ENCODE measurements around the gene TSTD1.
A peak's percentile ranks its signal among the peaks of the same experiment; 100 is the strongest.
"Not testable (repeated sequence)": the region's sequence is repeated elsewhere in the genome, so short reads cannot be mapped to it uniquely, and the experiment has no call there.

Gene TSTD1

DNA sequence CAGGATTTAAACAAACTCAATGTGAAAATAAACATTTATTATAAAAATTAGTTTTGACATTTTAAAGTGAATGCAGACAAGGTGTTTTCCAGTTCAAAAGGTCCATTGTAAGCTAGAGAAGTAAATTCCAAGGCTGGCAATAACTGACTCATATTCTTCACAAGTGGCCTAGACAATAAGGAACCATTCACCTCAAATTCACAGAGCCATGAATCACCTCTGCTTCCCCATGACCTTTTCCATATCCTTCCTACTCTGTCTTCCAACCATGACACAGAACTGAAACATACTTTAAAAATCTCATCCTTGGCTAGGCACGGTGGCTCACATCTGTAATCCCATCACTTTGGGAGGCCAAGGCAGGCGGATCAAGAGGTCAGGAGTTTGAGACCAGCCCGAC is 42.6 kb downstream of the TSTD1 start:
- Histone ChIP-seq H3K4me3 (ENCODE audit: low read length) (no peak overlapping the region), H2AFZ (ENCODE audit: low read depth, low read length) (no peak overlapping the region), H3K27ac (ENCODE audit: low read length) (no peak overlapping the region), H3K27me3 (ENCODE audit: low read depth, low read length) (peaks cover 6% of the 10 kb centered on the region), H3K36me3 (replicated peaks; ENCODE audit: low read depth, low read length) (no peaks in the 10 kb centered on the region), H3K9me3 (ENCODE audit: insufficient read depth, low read length) (no peaks in the 10 kb centered on the region), H3K9ac (ENCODE audit: low read length) (no peak overlapping the region), H4K20me1 (ENCODE audit: insufficient read depth, low read length) (no peaks in the 10 kb centered on the region), H3K4me2 (ENCODE audit: low read length) (no peak overlapping the region), H3K79me2 (ENCODE audit: low read length) (no peaks in the 10 kb centered on the region), H3K4me1 (ENCODE audit: low read length) (no peaks in the 10 kb centered on the region)
- TF ChIP-seq EZH2phosphoT487 (IDR thresholded peaks at IDR 0.05; ENCODE audit: low read depth), result no peak
- TF ChIP-seq, protein P1, sequence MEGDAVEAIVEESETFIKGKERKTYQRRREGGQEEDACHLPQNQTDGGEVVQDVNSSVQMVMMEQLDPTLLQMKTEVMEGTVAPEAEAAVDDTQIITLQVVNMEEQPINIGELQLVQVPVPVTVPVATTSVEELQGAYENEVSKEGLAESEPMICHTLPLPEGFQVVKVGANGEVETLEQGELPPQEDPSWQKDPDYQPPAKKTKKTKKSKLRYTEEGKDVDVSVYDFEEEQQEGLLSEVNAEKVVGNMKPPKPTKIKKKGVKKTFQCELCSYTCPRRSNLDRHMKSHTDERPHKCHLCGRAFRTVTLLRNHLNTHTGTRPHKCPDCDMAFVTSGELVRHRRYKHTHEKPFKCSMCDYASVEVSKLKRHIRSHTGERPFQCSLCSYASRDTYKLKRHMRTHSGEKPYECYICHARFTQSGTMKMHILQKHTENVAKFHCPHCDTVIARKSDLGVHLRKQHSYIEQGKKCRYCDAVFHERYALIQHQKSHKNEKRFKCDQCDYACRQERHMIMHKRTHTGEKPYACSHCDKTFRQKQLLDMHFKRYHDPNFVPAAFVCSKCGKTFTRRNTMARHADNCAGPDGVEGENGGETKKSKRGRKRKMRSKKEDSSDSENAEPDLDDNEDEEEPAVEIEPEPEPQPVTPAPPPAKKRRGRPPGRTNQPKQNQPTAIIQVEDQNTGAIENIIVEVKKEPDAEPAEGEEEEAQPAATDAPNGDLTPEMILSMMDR (IDR thresholded peaks at IDR 0.05; ENCODE audit: low read depth, low read length), result no peak

DNA sequence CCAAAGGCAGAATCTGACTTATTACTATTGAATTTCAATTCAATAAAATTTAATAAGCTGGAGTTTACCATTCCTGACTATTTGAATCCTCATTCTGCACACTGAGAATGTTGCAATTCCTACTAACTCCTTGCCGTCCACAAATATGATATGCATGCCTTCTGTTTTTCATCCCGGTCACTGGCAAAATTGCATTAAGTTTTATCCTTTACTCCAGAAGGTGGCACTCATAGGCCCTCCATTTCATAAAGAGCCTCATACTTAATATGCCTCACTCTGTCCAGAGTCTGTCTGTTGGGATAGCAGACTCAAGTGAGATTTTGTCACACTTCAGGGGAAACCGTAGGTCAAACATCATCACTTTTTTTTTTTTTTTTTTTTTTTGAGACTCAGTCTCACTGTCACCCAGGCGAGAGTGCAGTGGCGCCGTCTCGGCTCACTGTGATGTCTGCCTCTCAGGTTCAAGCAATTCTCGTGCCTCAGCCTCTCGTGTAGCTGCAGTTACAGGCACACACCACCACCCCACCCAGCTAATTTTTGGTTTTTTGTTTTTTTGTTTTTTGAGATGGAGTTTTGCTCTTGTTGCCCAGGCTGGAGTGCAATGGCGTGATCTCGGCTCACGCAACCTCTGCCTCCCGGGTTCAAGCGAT is 45.1 kb downstream of the TSTD1 start:
- no peak overlapping the region for H3K4me3 ChIP-seq (ENCODE audit: low read length)
- H3K36me3 ChIP-seq (replicated peaks; ENCODE audit: low read depth, low read length), result no peaks in the 10 kb centered on the region
- H2AFZ ChIP-seq (ENCODE audit: low read depth, low read length), result no peak overlapping the region

DNA sequence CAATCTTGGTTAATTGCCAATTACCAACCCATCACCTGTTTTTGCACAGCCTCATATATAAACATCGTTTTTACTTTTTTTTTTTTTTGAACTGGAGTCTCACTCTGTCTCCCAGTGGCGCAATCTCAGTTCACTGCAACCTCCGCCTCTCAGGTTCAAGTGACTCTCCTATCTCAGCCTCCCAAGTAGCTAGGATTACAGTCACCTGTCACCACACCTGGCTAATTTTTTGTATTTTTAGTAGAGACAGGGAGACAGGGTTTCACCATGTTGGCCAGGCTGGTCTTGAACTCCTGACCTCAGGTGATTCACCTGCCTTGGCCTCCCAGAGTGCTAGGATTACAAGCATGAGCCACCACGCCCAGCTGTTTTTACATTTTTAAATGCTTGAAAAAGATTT is 46.7 kb downstream of the TSTD1 start:
- H3K27ac ChIP-seq (ENCODE audit: low read length), result not testable (repeated sequence)

More for the DNA sequence above, 45.1 kb downstream of the TSTD1 start:
- H3K27ac ChIP-seq (ENCODE audit: low read length), result no peak overlapping the region
- no peaks in the 10 kb centered on the region for H3K9me3 ChIP-seq (ENCODE audit: insufficient read depth, low read length)
- TF ChIP-seq, protein P1 (IDR thresholded peaks at IDR 0.05; ENCODE audit: low read depth, low read length), result peak; percentile 64
- no peak for TF ChIP-seq EZH2phosphoT487 (IDR thresholded peaks at IDR 0.05; ENCODE audit: low read depth)
- no peak overlapping the region for H3K4me2 ChIP-seq (ENCODE audit: low read length)
- no peaks in the 10 kb centered on the region for H4K20me1 ChIP-seq (ENCODE audit: insufficient read depth, low read length)
- no peak overlapping the region for H3K9ac ChIP-seq (ENCODE audit: low read length)
- peaks cover 6% of the 10 kb centered on the region for H3K27me3 ChIP-seq (ENCODE audit: low read depth, low read length)
- H3K4me1 ChIP-seq (ENCODE audit: low read length), result no peaks in the 10 kb centered on the region
- no peaks in the 10 kb centered on the region for H3K79me2 ChIP-seq (ENCODE audit: low read length)

More for the DNA sequence above, 46.7 kb downstream of the TSTD1 start:
- H4K20me1 ChIP-seq (ENCODE audit: insufficient read depth, low read length); H3K9me3 ChIP-seq (ENCODE audit: insufficient read depth, low read length); H2AFZ ChIP-seq (ENCODE audit: low read depth, low read length); H3K36me3 ChIP-seq (replicated peaks; ENCODE audit: low read depth, low read length); H3K79me2 ChIP-seq (ENCODE audit: low read length); H3K9ac ChIP-seq (ENCODE audit: low read length); H3K27me3 ChIP-seq (ENCODE audit: low read depth, low read length); H3K4me3 ChIP-seq (ENCODE audit: low read length); H3K4me2 ChIP-seq (ENCODE audit: low read length); H3K4me1 ChIP-seq (ENCODE audit: low read length): not testable (repeated sequence)

Measured in OCI-LY3 (cell line).